H1 (cell line): ENCODE results near the gene CATSPERD. TPM values are rescaled to one million over a fixed set of nuclear protein-coding genes. Genes with fewer than 3 reads are reported as not detected.

Experiments
- CHD7 ChIP-seq: fragments of 300-600 bp; sonication (generic); IDR thresholded peaks from 2 replicates; pipeline ENCODE4 v1.7.1; 2012; ENCODE audit warnings: low read length, moderate library complexity, mild to moderate bottlenecking, inconsistent platforms; ENCODE audit not compliant: insufficient replicate concordance
- GTF2F1 ChIP-seq: IDR thresholded peaks from 2 replicates; pipeline ENCODE4 v1.6.1; 2012; ENCODE audit warnings: low read depth, low read length, improper control_type of control experiment, borderline replicate concordance
- polyA plus RNA-seq, 7 experiments: library from polyadenylated mRNA; depleted of rRNA in 3 of 7; stranded (reverse) in 5 of 7; unstranded in 2 of 7; fragments of >200 nt in 5 of 7; fragments of 200-250 nt in 2 of 7; gene quantifications; 1 replicate in 5 of 7; 2 replicates in 1 of 7; 4 replicates in 1 of 7; pipeline versions ENCODE4 v1.2.1 to v1.2.3, GENCODE V29; 2011 to 2013; ENCODE audit warnings: missing spikeins in 2 of 7, mixed read lengths in 2 of 7
- total RNA-seq: library from RNA; stranded (reverse); fragmentation: NEBNext Ultra II Directional; extraction: Animal tissue kit (Norgen Biotek cat#: 25700); gene quantifications from 2 replicates; pipeline ENCODE4 v1.2.1, GENCODE V29; 2021

Gene CATSPERD
- total and polyA plus RNA-seq, 2 of the 8 experiments (the other 6 are each of a cell fraction or from before 2014, with no cell fraction given) = 0.12 TPM; not detected in 1

GRCh38 chr19:5809053-5809452, 88.6 kb downstream of the CATSPERD start (continued):
- TF ChIP-seq CHD7 = no peak
- no peak for TF ChIP-seq GTF2F1
